GM18505 (cell line): Measurements from ENCODE around the gene CYP24A1.

Source experiments
- ATAC-seq: cut with Tn5 transposase; IDR thresholded peaks from one replicate; pipeline ENCODE4 v1.9.1; 2021; ENCODE audit not compliant: unreplicated experiment
- POLR2A ChIP-seq: IDR thresholded peaks from 4 replicates; pipeline ENCODE4 v1.6.1; 2011; ENCODE audit warnings: borderline replicate concordance; ENCODE audit not compliant: insufficient read depth, insufficient read length; ENCODE audit errors: extremely low read depth

The CYP24A1 gene

DNA sequence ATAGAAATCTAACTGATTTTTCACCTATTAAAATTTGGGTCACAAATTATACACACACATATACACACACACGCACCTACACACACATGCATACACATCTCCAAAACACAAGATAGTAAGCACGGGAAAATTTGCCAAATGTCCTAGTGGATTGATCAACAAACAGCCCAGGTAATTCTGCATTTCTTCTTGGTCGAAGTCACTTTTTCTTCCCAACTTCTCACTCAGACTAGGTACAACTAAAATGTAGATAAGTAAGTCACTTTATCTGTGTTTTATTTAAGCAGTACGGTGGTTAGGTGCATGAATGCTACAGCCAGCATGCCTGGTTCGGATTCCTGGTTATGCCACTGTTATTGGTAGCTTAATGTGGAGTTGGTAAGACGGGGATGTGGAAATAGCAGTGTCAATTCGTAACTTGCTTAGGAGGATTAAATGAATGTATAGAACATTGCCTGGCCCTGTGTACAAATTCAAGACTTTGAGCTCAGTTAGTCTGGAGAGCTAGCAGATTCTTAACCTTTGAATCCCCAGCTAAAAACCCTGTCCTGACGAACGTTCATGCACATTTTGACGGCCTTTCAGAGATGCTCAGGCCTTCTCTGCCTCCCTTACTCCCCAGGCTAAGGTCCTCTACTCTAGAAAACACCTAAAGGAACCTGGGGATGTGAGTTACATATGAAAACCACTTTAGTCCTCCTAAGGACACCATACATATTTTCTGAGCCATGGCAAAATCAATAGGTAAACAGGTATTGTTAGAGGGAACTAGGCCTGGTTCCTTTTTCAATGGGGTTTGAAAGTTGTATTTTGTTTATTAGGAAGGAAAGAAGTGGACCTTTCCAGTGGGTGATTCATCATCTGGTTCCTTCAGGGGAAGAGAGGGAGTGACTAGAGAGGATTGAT lies 50.9 kb downstream of the CYP24A1 start:
- TF ChIP-seq POLR2A, result no peak
- no peak for ATAC-seq

GRCh38 chr20:54122189-54122588 lies 51.6 kb downstream of the CYP24A1 start:
- TF ChIP-seq POLR2A, result no peak
- no peak for ATAC-seq

- TF ChIP-seq POLR2A, result no peak
- no peak for ATAC-seq
Observed at GRCh38 chr20:54119744-54120143, 54.0 kb downstream of the CYP24A1 start.

GRCh38 chr20:54118220-54119001 lies 55.4 kb downstream of the CYP24A1 start:
- no peak for ATAC-seq
- TF ChIP-seq POLR2A, result no peak

DNA sequence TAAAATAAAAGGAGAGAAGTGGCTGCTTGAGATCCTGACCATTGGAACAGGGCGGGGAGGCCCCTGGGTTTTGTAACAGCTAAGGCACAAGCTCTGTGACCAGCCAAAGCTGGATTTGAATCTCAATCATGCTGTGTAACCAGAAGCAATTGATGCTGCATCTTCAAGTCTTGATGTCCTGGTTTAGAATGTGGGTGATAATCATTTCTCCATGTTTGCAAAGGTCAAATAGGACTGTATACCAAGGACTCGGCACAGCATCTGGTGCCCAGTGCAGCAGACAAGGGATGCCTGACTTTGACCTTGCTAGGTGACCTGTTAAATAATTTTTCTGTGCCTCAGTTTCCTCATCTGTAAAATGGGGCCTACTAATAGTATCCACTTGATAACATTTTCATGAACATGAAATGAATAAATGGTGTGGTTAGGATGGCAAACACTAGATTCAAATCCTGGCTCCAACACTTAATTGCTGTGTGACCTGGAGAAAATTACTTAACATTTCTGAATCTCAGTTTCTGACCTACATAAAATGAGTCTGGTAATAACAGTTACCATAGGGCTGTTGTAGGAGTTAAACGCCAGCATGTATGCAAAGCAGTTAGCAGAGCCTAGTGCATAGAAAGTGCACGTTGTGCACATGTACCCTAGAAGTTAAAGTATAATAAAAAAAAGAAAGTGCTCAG lies 57.1 kb downstream of the CYP24A1 start:
- no peak for ATAC-seq
- TF ChIP-seq POLR2A, result no peak

DNA sequence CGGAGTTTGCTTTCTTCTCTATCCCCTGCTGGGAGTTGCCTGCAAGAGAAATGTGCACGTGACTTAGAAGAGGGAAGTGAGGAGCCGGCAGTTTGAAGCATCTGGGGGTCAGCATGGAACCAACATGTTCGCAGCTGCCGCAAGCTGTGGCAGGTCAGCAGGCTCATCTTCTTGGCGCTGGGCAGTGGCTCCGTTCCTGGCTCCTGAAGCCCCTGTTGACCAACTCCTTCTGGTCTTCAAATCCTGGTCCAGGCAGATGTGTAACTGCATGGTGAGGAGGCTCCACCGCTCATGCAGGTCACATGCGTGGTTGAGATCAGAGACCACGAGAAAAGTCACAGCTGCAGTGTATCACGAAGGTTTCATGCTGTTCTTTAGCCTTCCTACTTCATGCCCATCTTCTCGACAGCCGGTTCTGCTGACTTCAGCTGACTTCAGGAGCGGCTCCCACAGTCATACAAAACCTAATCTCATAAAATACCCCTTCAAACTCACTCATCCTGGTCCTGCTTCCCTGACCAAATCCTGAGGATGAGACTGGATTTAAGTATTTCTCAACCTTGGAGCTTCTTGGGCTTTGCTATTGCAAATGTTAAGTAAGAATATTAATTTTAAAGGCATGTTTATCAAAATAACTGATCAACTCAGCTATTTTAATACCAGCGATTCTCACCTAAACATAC lies 58.5 kb downstream of the CYP24A1 start:
- no peak for ATAC-seq
- TF ChIP-seq POLR2A, result no peak

DNA sequence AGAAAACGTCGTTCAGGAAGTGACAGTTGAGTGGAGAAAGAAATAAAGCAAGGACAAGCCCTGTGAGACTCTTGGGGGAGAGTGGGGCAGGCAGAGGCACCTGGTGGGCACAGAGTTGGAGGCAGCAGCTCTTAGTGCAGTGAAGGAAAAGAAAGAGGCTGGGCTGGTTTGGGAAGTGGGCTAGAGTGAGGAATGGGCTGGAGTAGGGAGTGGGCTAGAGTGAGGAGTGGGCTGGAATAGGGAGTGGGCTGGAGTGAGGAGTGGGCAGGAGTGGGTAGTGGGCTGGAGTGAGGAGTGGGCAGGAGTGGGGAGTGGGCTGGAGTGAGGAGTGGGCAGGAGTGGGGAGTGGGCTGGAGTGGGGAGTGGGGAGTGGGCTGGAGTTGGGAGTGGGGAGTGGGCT lies 59.7 kb downstream of the CYP24A1 start:
- ATAC-seq, result no peak
- TF ChIP-seq POLR2A, result no peak

- no peak for TF ChIP-seq POLR2A
- no peak for ATAC-seq
Observed at GRCh38 chr20:54113566-54113965, 60.2 kb downstream of the CYP24A1 start.

DNA sequence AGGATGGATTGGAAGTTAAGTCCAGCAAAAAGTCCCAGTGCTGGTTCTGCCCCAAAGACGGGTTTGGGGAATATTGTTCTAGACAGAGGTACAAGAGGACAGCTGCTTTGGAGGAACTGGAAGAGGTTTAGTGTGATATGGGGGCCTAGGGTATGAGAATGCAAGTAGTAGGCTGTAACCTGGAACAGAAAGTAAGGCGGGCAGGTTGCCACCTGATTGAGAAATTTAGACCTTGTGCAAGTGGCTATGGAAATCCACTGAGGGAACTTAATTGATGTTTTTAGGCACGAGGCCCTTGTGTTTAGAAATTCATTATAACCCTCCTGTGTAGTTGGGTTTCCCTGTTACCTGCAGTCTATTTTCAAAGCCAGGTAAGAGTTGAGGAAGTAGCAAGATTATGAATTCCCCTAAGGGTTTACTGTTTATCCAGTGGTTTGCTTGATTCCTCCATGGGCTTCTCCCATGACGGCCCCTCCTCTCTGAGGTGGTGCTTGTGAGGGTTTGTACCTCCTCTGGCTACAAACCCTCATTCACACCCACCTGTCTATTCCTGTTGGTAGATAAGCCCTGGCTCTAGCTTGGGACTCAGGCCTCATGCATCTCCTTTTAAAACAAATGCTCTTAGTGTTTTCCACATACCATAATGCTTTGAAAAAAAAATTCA lies 61.4 kb downstream of the CYP24A1 start:
- no peak for TF ChIP-seq POLR2A
- ATAC-seq, result no peak

- no peak for TF ChIP-seq POLR2A
- no peak for ATAC-seq
Observed at GRCh38 chr20:54111460-54111859, 62.3 kb downstream of the CYP24A1 start.

DNA sequence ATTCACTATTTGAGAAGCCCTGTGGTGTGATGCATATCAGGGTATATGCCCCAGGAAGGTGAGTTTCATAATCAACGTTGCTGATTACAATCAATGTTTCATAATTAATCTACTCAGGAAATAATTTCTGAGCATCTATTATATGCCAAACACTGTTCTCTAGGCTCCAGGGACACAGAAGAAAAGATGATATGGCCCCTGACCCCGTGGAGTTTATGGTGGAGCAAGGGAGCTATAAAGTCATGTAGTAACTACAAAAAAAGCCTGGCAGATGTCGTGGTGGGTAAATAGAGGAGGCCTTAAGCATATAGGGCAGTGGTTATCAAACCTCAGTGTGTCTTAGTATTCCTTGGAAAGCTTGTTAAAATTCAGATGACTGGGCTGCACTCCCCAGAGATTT lies 63.3 kb downstream of the CYP24A1 start:
- ATAC-seq, result no peak
- TF ChIP-seq POLR2A, result no peak

DNA sequence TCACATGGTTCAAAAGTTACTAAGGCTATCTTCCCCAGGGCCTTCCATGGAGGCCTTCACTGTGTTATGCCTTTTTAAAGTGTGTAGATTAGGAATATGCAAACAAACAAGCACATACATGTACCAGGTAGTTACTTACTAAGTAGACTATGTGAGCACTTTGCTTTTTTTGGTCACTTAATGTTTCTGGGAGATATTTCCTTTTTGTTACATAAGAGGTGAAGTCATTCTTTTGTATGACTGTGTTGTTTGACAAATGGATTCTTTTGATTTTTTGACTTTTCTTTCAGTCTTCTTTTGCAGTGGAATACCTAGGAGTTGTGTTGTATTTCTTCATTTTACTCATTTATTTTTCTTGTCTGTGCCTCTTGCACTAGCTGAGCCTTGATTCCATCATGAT lies 63.7 kb downstream of the CYP24A1 start:
- ATAC-seq, result no peak
- no peak for TF ChIP-seq POLR2A

GRCh38 chr20:54108817-54109216 lies 65.0 kb downstream of the CYP24A1 start:
- TF ChIP-seq POLR2A, result no peak
- no peak for ATAC-seq

DNA sequence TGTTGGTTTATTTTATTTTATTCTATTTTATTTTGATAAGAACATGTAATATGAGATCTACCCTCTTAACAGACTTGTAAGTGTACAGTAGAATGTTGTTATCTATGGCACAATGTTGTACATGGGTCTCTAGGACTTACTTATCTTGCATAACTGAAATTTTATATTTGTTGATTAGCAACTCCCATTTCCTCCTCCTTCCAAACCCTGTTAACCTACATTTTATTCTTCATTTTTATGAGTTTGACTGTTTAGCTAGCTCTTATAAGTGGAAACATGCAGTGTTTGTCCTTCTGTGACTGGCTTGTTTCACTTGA lies 65.5 kb downstream of the CYP24A1 start:
- no peak for ATAC-seq
- no peak for TF ChIP-seq POLR2A
